SK-N-SH (cell line): ENCODE results near the gene RBMS3. TPM values are rescaled to one million over a fixed set of nuclear protein-coding genes. Genes with fewer than 3 reads are reported as not detected.

Experiments
- CTCF ChIA-PET: fragments of 300-600, 350-600 bp; formaldehyde crosslinking; extraction: SDS; loops from one replicate; lab custom pipeline; 2021; lab: Yijun Ruan, JAX
- POLR2A ChIA-PET: fragments of 350-600 bp; sonication (Branson Sonifier 250); formaldehyde crosslinking; extraction: SDS; loops from one replicate; lab custom pipeline; 2020; ENCODE audit warnings: antibody characterized with exemption, inconsistent platforms; lab: Yijun Ruan, JAX
- DNase-seq: peaks from one replicate; pipeline ENCODE4 v3.0.0; 2012
- H2AFZ ChIP-seq: fragments of 200-600 bp; sonication (generic); 2 replicates; pipeline ENCODE4 v1.8.1; 2016; ENCODE audit warnings: antibody characterized with exemption, mild to moderate bottlenecking, low read depth
- H3F3A ChIP-seq: fragments of 200-600 bp; sonication (generic); replicated peaks from 2 replicates; pipeline ENCODE3; 2016; ENCODE audit warnings: antibody characterized with exemption, mild to moderate bottlenecking; ENCODE audit not compliant: insufficient read depth
- H3K27ac ChIP-seq, 2 experiments: fragments of 200-500 bp in 1 of 2; fragments of 200-600 bp in 1 of 2; sonication (Bioruptor generic) in 1 of 2; sonication (generic), shearing (Covaris generic) in 1 of 2; 2 replicates each; pipeline versions ENCODE4 v1.5.1 to v1.6.1; 2014 to 2016; ENCODE audit warnings: low read depth in 2 of 2, inconsistent platforms in 1 of 2, low read length in 1 of 2, mild to moderate bottlenecking in 1 of 2, mixed read lengths in 1 of 2
- H3K27me3 ChIP-seq: fragments of 200-600 bp; sonication (generic), shearing (Covaris generic); 2 replicates; pipeline ENCODE4 v1.6.1; 2016; ENCODE audit warnings: mixed run types; ENCODE audit not compliant: insufficient read depth
- H3K36me3 ChIP-seq, 2 experiments: fragments of 200-500 bp in 1 of 2; fragments of 200-600 bp in 1 of 2; sonication (Bioruptor generic) in 1 of 2; sonication (generic) in 1 of 2; replicated peaks in 1 of 2; 2 replicates each; pipeline versions ENCODE3 to v1.5.1; 2014 to 2016; ENCODE audit warnings: low read length in 1 of 2, mild to moderate bottlenecking in 1 of 2; ENCODE audit not compliant: insufficient read depth in 2 of 2, control insufficient read depth in 1 of 2
- H3K4me1 ChIP-seq, 2 experiments: fragments of 200-500 bp in 1 of 2; fragments of 200-600 bp in 1 of 2; sonication (Bioruptor generic) in 1 of 2; sonication (generic), shearing (Covaris generic) in 1 of 2; 2 replicates each; pipeline versions ENCODE4 v1.5.1 to v1.6.1; 2014 to 2016; ENCODE audit warnings: low read depth in 1 of 2, low read length in 1 of 2, mixed run types in 1 of 2; ENCODE audit not compliant: insufficient read depth in 2 of 2, control insufficient read depth in 1 of 2
- H3K4me2 ChIP-seq: fragments of 200-600 bp; sonication (generic), shearing (Covaris generic); 2 replicates; pipeline ENCODE4 v1.6.1; 2017; ENCODE audit warnings: mixed run types
- H3K4me3 ChIP-seq, 2 experiments: fragments of 200-500 bp in 1 of 2; fragments of 200-600 bp in 1 of 2; sonication (Bioruptor generic) in 1 of 2; sonication (generic), shearing (Covaris generic) in 1 of 2; 2 replicates each; pipeline versions ENCODE4 v1.5.1 to v1.8.1; 2014 to 2016; ENCODE audit warnings: low read depth in 2 of 2, inconsistent platforms in 1 of 2, low read length in 1 of 2, mild to moderate bottlenecking in 1 of 2, mixed read lengths in 1 of 2, moderate library complexity in 1 of 2
- H3K79me2 ChIP-seq: fragments of 200-600 bp; sonication (generic); 2 replicates; pipeline ENCODE4 v1.8.1; 2017; ENCODE audit warnings: mild to moderate bottlenecking; ENCODE audit not compliant: insufficient read depth
- H3K9ac ChIP-seq: fragments of 200-600 bp; sonication (generic); 2 replicates; pipeline ENCODE4 v1.6.1; 2017; ENCODE audit warnings: mixed run types
- H3K9me2 ChIP-seq: fragments of 200-600 bp; sonication (generic); 2 replicates; pipeline ENCODE4 v1.6.1; 2017; ENCODE audit warnings: mixed run types
- H3K9me3 ChIP-seq: fragments of 200-600 bp; sonication (generic); 2 replicates; pipeline ENCODE4 v1.6.1; 2017; ENCODE audit warnings: mixed run types, mild to moderate bottlenecking, moderate library complexity
- H4K20me1 ChIP-seq: fragments of 200-600 bp; sonication (generic); 2 replicates; pipeline ENCODE4 v1.6.1; 2017; ENCODE audit warnings: mild to moderate bottlenecking, mixed run types; ENCODE audit not compliant: insufficient read depth
- CTCF ChIP-seq: fragments of 200-600 bp; sonication (generic); IDR thresholded peaks from 2 replicates; pipeline ENCODE4 v1.6.1; 2017; ENCODE audit warnings: antibody characterized with exemption, mild to moderate bottlenecking, moderate library complexity
- ELF1 ChIP-seq: IDR thresholded peaks from 2 replicates; pipeline ENCODE4 v1.4.0; 2012
- FOSL2 ChIP-seq: IDR thresholded peaks from 2 replicates; pipeline ENCODE4 v1.4.0; 2012; ENCODE audit warnings: low read depth, mild to moderate bottlenecking, moderate library complexity, borderline replicate concordance
- FOXM1 ChIP-seq: IDR thresholded peaks from 2 replicates; pipeline ENCODE4 v1.4.0; 2012; ENCODE audit warnings: low read depth, mild to moderate bottlenecking
- IRF3 ChIP-seq: fragments of 150-350 bp; IDR thresholded peaks from 2 replicates; pipeline ENCODE4 v1.6.1; 2016; ENCODE audit warnings: mild to moderate bottlenecking, low read depth, low read length
- JUND ChIP-seq: IDR thresholded peaks from 2 replicates; pipeline ENCODE4 v1.4.0; 2012
- NFIC ChIP-seq: IDR thresholded peaks from 2 replicates; pipeline ENCODE4 v1.4.0; 2012; ENCODE audit warnings: borderline replicate concordance
- PBX3 ChIP-seq: IDR thresholded peaks from 2 replicates; pipeline ENCODE4; 2012
- RAD21 ChIP-seq: IDR thresholded peaks from 2 replicates; pipeline ENCODE4 v1.6.1; 2012; ENCODE audit warnings: mild to moderate bottlenecking, low read length
- RCOR1 ChIP-seq: fragments of 150-350 bp; IDR thresholded peaks from 2 replicates; pipeline ENCODE4 v1.6.1; 2017; ENCODE audit warnings: antibody characterized with exemption, low read length
- REST ChIP-seq: IDR thresholded peaks from 2 replicates; pipeline ENCODE4 v1.6.1; 2012; ENCODE audit warnings: mild to moderate bottlenecking, low read depth, low read length, moderate library complexity
- RFX5 ChIP-seq: IDR thresholded peaks from 2 replicates; pipeline ENCODE4 v1.6.1; 2012; ENCODE audit warnings: mild to moderate bottlenecking, improper control_type of control experiment, low read length
- SMC3 ChIP-seq: IDR thresholded peaks from 2 replicates; pipeline ENCODE4 v1.6.1; 2012; ENCODE audit warnings: low read depth, low read length, improper control_type of control experiment
- TAF1 ChIP-seq: IDR thresholded peaks from 2 replicates; pipeline ENCODE4 v1.6.1; 2012; ENCODE audit warnings: low read depth, mild to moderate bottlenecking, low read length, moderate library complexity, borderline replicate concordance
- USF1 ChIP-seq: IDR thresholded peaks from 2 replicates; pipeline ENCODE4 v1.4.0; 2012; ENCODE audit warnings: low read depth, borderline replicate concordance
- USF2 ChIP-seq: fragments of 150-350 bp; IDR thresholded peaks from 2 replicates; pipeline ENCODE4 v1.6.1; 2017; ENCODE audit warnings: antibody characterized with exemption, low read length, low read depth, borderline replicate concordance
- YY1 ChIP-seq: IDR thresholded peaks from 2 replicates; pipeline ENCODE4 v1.4.0; 2012; ENCODE audit warnings: low read depth, mild to moderate bottlenecking
- WGBS: methylation state at CpG from one replicate; pipeline ENCODE4 v1.1.6; 2017; ENCODE audit warnings: low lambda C conversion rate; 5-methylcytosine and 5-hydroxymethylcytosine counted together
- polyA plus RNA-seq, 3 experiments: library from polyadenylated mRNA; depleted of rRNA; stranded (reverse); fragments of >200 nt; gene quantifications; 2 replicates each; pipeline ENCODE4 v1.2.3, GENCODE V29; 2012

Gene RBMS3
- polyA plus RNA-seq, 1 of the 3 experiments (the other 2 are of a cell fraction), result 8.2 TPM

GRCh38 chr3:29335438-29335837 lies 54.6 kb downstream of the RBMS3 start (continued):
- TF ChIP-seq USF2, result no peak
- TF ChIP-seq ELF1, result no peak; the same call in 1 of the 2 replicates
- TF ChIP-seq CTCF, result no peak
- TF ChIP-seq RFX5, result no peak; the same call in 1 of the 2 replicates
- TF ChIP-seq USF1, result no peak
- no peak for TF ChIP-seq IRF3
- TF ChIP-seq FOSL2, result no peak
- TF ChIP-seq RAD21, result peak; percentile 35; the same call in 1 of the 2 replicates
- peak; percentile 59; the same call in 1 of the 2 replicates for TF ChIP-seq TAF1
- peak; percentile 27; the same call in 1 of the 2 replicates for TF ChIP-seq SMC3
- peak; percentile 56; the same call in 1 of the 2 replicates for TF ChIP-seq FOXM1
- TF ChIP-seq PBX3, result peak; percentile 80
- peak; percentile 96 for TF ChIP-seq NFIC
- TF ChIP-seq JUND, result peak; percentile 61

- H3K27ac ChIP-seq, result peak overlapping the region; percentile 96 to 100
- no peaks in the 10 kb centered on the region for H3K27me3 ChIP-seq
- H2AFZ ChIP-seq, result no peak overlapping the region
- peak overlapping the region; percentile 82 for H3K9ac ChIP-seq
- H3K9me3 ChIP-seq, result no peaks in the 10 kb centered on the region
- WGBS, result 5% methylated on average over 4 of the region's 4 CpGs
- POLR2A ChIA-PET, result interaction anchor here (1.0 to 2.2 kb wide), 5 partner anchors 55 to 307 kb away, joined by 3 to 15 read pairs (median 3); partner anchors contain the start of gene RBMS3
- H3K4me3 ChIP-seq, result peak overlapping the region; percentile 34 to 54
- no peaks in the 10 kb centered on the region for H4K20me1 ChIP-seq
- peaks cover 55% of the 10 kb centered on the region for H3F3A ChIP-seq
- peaks cover 93% of the 10 kb centered on the region for H3K79me2 ChIP-seq
- no peak for DNase-seq
- peak overlapping the region; percentile 72 for H3K4me2 ChIP-seq
- peaks cover 57 to 85% of the 10 kb centered on the region in 2 experiments for H3K4me1 ChIP-seq
- CTCF ChIA-PET, result interaction anchor here (1.0 to 1.7 kb wide), 4 partner anchors 35 to 191 kb away, joined by 3 to 5 read pairs (median 4); no protein-coding TSS in a partner anchor
- no peaks in the 10 kb centered on the region for H3K9me2 ChIP-seq
- H3K36me3 ChIP-seq, result no peaks in the 10 kb centered on the region
- TF ChIP-seq PBX3 (no peak), RAD21 (no peak), TAF1 (no peak), REST (no peak), RCOR1 (no peak), YY1 (no peak), CTCF (no peak)
Measured at GRCh38 chr3:29335943-29336342, 55.1 kb downstream of the RBMS3 start.
